GM21576 (cell line): ENCODE results near the gene OR2T11.
"Not testable (repeated sequence)": the region's sequence is repeated elsewhere in the genome, so short reads cannot be mapped to it uniquely, and the experiment has no call there.

Experiments
- ATAC-seq: cut with Tn5 transposase; IDR thresholded peaks from one replicate; pipeline ENCODE4 v1.9.1; 2021; ENCODE audit warnings: mild to moderate bottlenecking, moderate library complexity; ENCODE audit not compliant: unreplicated experiment

OR2T11 gene

GRCh38 chr1:248634991-248635390, at the start of gene OR2T11:
OR2T11 (minus strand) TSS chr1:248635091; CDS start chr1:248627128, 7,963 bp downstream.
- ATAC-seq = not testable (repeated sequence)

- ATAC-seq = no peak
Observed at GRCh38 chr1:248681651-248682050, 46.8 kb upstream of the OR2T11 start.

- ATAC-seq = no peak
Observed at GRCh38 chr1:248670003-248670402, 35.1 kb upstream of the OR2T11 start.

- ATAC-seq = peak; percentile 100
Observed at GRCh38 chr1:248663453-248664328, 28.8 kb upstream of the OR2T11 start.

- not testable (repeated sequence) for ATAC-seq
Observed at GRCh38 chr1:248656797-248657196, 21.9 kb upstream of the OR2T11 start.

GRCh38 chr1:248655354-248655753, 20.5 kb upstream of the OR2T11 start, which contains the start of gene OR2T27:
OR2T27 (minus strand) TSS chr1:248655528; CDS start chr1:248650884, 4,644 bp downstream.
- peak; percentile 82 for ATAC-seq

GRCh38 chr1:248648770-248649536, 14.1 kb upstream of the OR2T11 start:
- ATAC-seq = not testable (repeated sequence)

GRCh38 chr1:248645178-248645577, 10.3 kb upstream of the OR2T11 start, which contains the start of gene OR2T35:
OR2T35 (minus strand) TSS chr1:248645278; CDS start chr1:248639258, 6,020 bp downstream.
- ATAC-seq = not testable (repeated sequence)

GRCh38 chr1:248642971-248643651, 8.2 kb upstream of the OR2T11 start:
- ATAC-seq = peak; percentile 60

- peak; percentile 7 for ATAC-seq
Observed at GRCh38 chr1:248641583-248641982, 6.7 kb upstream of the OR2T11 start.

- ATAC-seq = peak; percentile 46
Observed at GRCh38 chr1:248640906-248641305, 6.0 kb upstream of the OR2T11 start.

GRCh38 chr1:248639652-248640051, 4.8 kb upstream of the OR2T11 start:
- ATAC-seq = peak; percentile 27

- not testable (repeated sequence) for ATAC-seq
Observed at GRCh38 chr1:248636612-248637011, 1.7 kb upstream of the OR2T11 start.

GRCh38 chr1:248631354-248632008, 3.4 kb downstream of the OR2T11 start:
- ATAC-seq = no peak

- no peak for ATAC-seq
Observed at GRCh38 chr1:248630551-248630950, 4.3 kb downstream of the OR2T11 start.

- ATAC-seq = no peak
Observed at GRCh38 chr1:248627971-248628844, 6.7 kb downstream of the OR2T11 start.

GRCh38 chr1:248625971-248626370, 8.9 kb downstream of the OR2T11 start:
- ATAC-seq = no peak

GRCh38 chr1:248625166-248625565, 9.7 kb downstream of the OR2T11 start:
- no peak for ATAC-seq

- no peak for ATAC-seq
Observed at GRCh38 chr1:248622570-248623001, 12.3 kb downstream of the OR2T11 start.
